WTC11 (cell line): ENCODE results near the gene IRF2. TPM values are rescaled to one million over a fixed set of nuclear protein-coding genes. Genes with fewer than 3 reads are reported as not detected.
A peak's percentile ranks its signal among the peaks of the same experiment; 100 is the strongest.
"Not testable (repeated sequence)": the region's sequence is repeated elsewhere in the genome, so short reads cannot be mapped to it uniquely, and the experiment has no call there.

ENCODE experiments used
- ATAC-seq: fragments of 200-7000 bp; cut with Tn5 transposase; 2 replicates; pipeline ENCODE4 v1.10.0; 2021; ENCODE audit warnings: mild to moderate bottlenecking, moderate library complexity
- CTCF ChIA-PET: fragments of 300-600 bp; sonication (Branson Sonifier 250); formaldehyde crosslinking; loops from one replicate; lab custom pipeline; 2021; ENCODE audit warnings: antibody characterized with exemption; lab: Charles Lee
- POLR2A ChIA-PET: fragments of 350-600 bp; sonication (Branson Sonifier 250); formaldehyde crosslinking; loops from one replicate; lab custom pipeline; 2021; ENCODE audit warnings: antibody characterized with exemption; lab: Charles Lee
- DNase-seq: peaks from one replicate; pipeline ENCODE4 v3.0.0; 2021; ENCODE audit warnings: low spot score
- H3K27ac Mint-ChIP-seq: 2 replicates; pipeline ENCODE4 v1.8.0; 2021; ENCODE audit warnings: mixed read lengths
- H3K27me3 Mint-ChIP-seq: 2 replicates; pipeline ENCODE4 v1.8.0; 2021; ENCODE audit warnings: low read depth, mild to moderate bottlenecking, moderate library complexity, mixed read lengths
- H3K36me3 Mint-ChIP-seq: 2 replicates; pipeline ENCODE4 v1.8.0; 2021; ENCODE audit warnings: mixed read lengths
- H3K4me1 Mint-ChIP-seq: 2 replicates; pipeline ENCODE4 v1.8.0; 2022; ENCODE audit warnings: mixed read lengths
- H3K4me3 Mint-ChIP-seq: 2 replicates; pipeline ENCODE4 v1.8.0; 2021; ENCODE audit warnings: mild to moderate bottlenecking, moderate library complexity, mixed read lengths
- H3K9me3 Mint-ChIP-seq: 2 replicates; pipeline ENCODE4 v1.8.0; 2021; ENCODE audit warnings: mixed read lengths
- ATF1 ChIP-seq: sonication (generic); formaldehyde crosslinking; IDR thresholded peaks from 2 replicates; pipeline ENCODE4 v1.8.1; 2023; ENCODE audit warnings: mild to moderate bottlenecking, moderate library complexity, missing genetic modification reagents
- CREM ChIP-seq: sonication (generic); formaldehyde crosslinking; IDR thresholded peaks from 2 replicates; pipeline ENCODE4 v1.8.1; 2022; ENCODE audit warnings: mild to moderate bottlenecking, missing genetic modification reagents, moderate library complexity
- ESRRA ChIP-seq: sonication (generic); formaldehyde crosslinking; IDR thresholded peaks from 2 replicates; pipeline ENCODE4 v1.8.1; 2022; ENCODE audit warnings: mild to moderate bottlenecking, missing genetic modification reagents, borderline replicate concordance
- HMGA2 ChIP-seq: fragments of 250-450 bp; sonication (Bioruptor Pico); IDR thresholded peaks from 2 replicates; pipeline ENCODE4 v1.4.0; 2021; ENCODE audit warnings: mild to moderate bottlenecking, moderate library complexity
- JAZF1 ChIP-seq: fragments of 250-450 bp; sonication (Bioruptor Pico); IDR thresholded peaks from 2 replicates; pipeline ENCODE4 v1.9.0; 2021; ENCODE audit warnings: moderate library complexity, mild to moderate bottlenecking, inconsistent platforms
- OVOL2 ChIP-seq: fragments of 250-450 bp; sonication (Bioruptor Pico); IDR thresholded peaks from 2 replicates; pipeline ENCODE4 v1.9.0; 2021; ENCODE audit warnings: mild to moderate bottlenecking, borderline replicate concordance
- SMAD3 ChIP-seq: sonication (generic); formaldehyde crosslinking; IDR thresholded peaks from 2 replicates; pipeline ENCODE4 v1.8.0; 2022; ENCODE audit warnings: missing genetic modification reagents, mild to moderate bottlenecking, borderline replicate concordance
- SMAD4 ChIP-seq: sonication (generic); formaldehyde crosslinking; IDR thresholded peaks from 2 replicates; pipeline ENCODE4 v1.8.0; 2022; ENCODE audit warnings: mild to moderate bottlenecking, missing genetic modification reagents
- ZNF232 ChIP-seq: sonication (generic); formaldehyde crosslinking; IDR thresholded peaks from 2 replicates; pipeline ENCODE4 v1.8.0; 2022; ENCODE audit warnings: mild to moderate bottlenecking, missing genetic modification reagents
- ZNF317 ChIP-seq: sonication (generic); formaldehyde crosslinking; IDR thresholded peaks from 2 replicates; pipeline ENCODE4 v1.8.1; 2023; ENCODE audit warnings: low read depth, mild to moderate bottlenecking, moderate library complexity, missing genetic modification reagents, borderline replicate concordance
- total RNA-seq: library from RNA; stranded (reverse); gene quantifications from 3 replicates; pipeline ENCODE4 v1.2.3, GENCODE V29; 2021
- TF ChIP-seq, protein P1 (sequence below): fragments of 250-450 bp; sonication (Bioruptor Pico); IDR thresholded peaks from 2 replicates; pipeline ENCODE4 v2.1.2; 2022; ENCODE audit warnings: mild to moderate bottlenecking, moderate library complexity
- TF ChIP-seq, protein P2 (sequence below): sonication (generic); formaldehyde crosslinking; IDR thresholded peaks from 2 replicates; pipeline ENCODE4 v1.8.0; 2022; ENCODE audit warnings: mild to moderate bottlenecking, missing genetic modification reagents
- TF ChIP-seq, protein P3 (sequence below): fragments of 250-450 bp; sonication (Bioruptor Pico); IDR thresholded peaks from 2 replicates; pipeline ENCODE4 v1.9.0; 2021; ENCODE audit warnings: mild to moderate bottlenecking, borderline replicate concordance
- TF ChIP-seq, protein P4 (sequence below): sonication (generic); formaldehyde crosslinking; IDR thresholded peaks from 2 replicates; pipeline ENCODE4 v1.8.1; 2023; ENCODE audit warnings: mild to moderate bottlenecking, missing genetic modification reagents, moderate library complexity
- TF ChIP-seq, protein P5 (sequence below): sonication (generic); formaldehyde crosslinking; IDR thresholded peaks from 2 replicates; pipeline ENCODE4 v1.8.1; 2023; ENCODE audit warnings: mild to moderate bottlenecking, missing genetic modification reagents

Gene IRF2
- total RNA-seq, 1 experiment from 2014 or later = 11.8 TPM

DNA sequence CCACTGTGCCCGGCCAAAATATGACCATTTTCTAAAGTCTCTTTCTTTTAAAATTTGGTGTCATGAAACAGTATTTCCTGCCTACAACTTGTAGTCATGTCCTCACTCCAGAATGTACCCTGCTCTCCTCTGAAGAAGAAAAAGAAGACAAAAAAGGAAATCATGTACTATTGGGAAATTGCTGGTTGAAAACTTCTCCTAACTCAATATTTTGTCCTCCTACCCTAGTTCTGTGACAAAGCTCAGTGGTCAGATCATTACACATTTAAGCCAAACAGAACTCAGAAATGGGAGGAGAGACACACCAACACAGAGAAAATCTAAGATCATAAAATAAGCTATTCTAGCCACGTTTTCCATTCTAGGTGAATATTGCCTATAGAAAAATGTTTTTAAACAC, 127.7 kb downstream of the IRF2 start:
- ChIA-PET POLR2A (interaction anchor here (0.5 to 1.2 kb wide), 4 partner anchors 10 to 128 kb away, joined by 6 to 9 read pairs (median 8); partner anchors contain the start of gene IRF2), CTCF (interaction anchor here (1.1 kb wide), 3 partner anchors 59 to 83 kb away, joined by 3 read pairs; no protein-coding TSS in a partner anchor)
- Mint-ChIP-seq H3K27me3 (peaks cover 3% of the 10 kb centered on the region; the same call in 1 of the 2 replicates), H3K4me1 (peaks cover 46% of the 10 kb centered on the region), H3K4me3 (no peak overlapping the region), H3K36me3 (0 out of 2 replicates have a peak, but pooled peaks cover 4% of the 10 kb centered on the region), H3K27ac (peak overlapping the region; percentile 99), H3K9me3 (peaks cover 11% of the 10 kb centered on the region)
- TF ChIP-seq ATF1 (no peak), OVOL2 (CRISPR knock-in tag) (no peak), HMGA2 (CRISPR knock-in tag) (no peak), JAZF1 (no peak), SMAD3 (CRISPR knock-in tag) (no peak), SMAD4 (CRISPR knock-in tag) (no peak), ESRRA (no peak), ZNF317 (CRISPR knock-in tag) (no peak), ZNF232 (CRISPR knock-in tag) (no peak), CREM (CRISPR knock-in tag) (no peak)
- TF ChIP-seq, protein P1, sequence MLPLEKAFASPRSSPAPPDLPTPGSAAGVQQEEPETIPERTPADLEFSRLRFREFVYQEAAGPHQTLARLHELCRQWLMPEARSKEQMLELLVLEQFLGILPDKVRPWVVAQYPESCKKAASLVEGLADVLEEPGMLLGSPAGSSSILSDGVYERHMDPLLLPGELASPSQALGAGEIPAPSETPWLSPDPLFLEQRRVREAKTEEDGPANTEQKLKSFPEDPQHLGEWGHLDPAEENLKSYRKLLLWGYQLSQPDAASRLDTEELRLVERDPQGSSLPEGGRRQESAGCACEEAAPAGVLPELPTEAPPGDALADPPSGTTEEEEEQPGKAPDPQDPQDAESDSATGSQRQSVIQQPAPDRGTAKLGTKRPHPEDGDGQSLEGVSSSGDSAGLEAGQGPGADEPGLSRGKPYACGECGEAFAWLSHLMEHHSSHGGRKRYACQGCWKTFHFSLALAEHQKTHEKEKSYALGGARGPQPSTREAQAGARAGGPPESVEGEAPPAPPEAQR (CRISPR knock-in tag) = no peak
- TF ChIP-seq, protein P2, sequence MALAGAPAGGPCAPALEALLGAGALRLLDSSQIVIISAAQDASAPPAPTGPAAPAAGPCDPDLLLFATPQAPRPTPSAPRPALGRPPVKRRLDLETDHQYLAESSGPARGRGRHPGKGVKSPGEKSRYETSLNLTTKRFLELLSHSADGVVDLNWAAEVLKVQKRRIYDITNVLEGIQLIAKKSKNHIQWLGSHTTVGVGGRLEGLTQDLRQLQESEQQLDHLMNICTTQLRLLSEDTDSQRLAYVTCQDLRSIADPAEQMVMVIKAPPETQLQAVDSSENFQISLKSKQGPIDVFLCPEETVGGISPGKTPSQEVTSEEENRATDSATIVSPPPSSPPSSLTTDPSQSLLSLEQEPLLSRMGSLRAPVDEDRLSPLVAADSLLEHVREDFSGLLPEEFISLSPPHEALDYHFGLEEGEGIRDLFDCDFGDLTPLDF (CRISPR knock-in tag) = no peak
- TF ChIP-seq, protein P3, sequence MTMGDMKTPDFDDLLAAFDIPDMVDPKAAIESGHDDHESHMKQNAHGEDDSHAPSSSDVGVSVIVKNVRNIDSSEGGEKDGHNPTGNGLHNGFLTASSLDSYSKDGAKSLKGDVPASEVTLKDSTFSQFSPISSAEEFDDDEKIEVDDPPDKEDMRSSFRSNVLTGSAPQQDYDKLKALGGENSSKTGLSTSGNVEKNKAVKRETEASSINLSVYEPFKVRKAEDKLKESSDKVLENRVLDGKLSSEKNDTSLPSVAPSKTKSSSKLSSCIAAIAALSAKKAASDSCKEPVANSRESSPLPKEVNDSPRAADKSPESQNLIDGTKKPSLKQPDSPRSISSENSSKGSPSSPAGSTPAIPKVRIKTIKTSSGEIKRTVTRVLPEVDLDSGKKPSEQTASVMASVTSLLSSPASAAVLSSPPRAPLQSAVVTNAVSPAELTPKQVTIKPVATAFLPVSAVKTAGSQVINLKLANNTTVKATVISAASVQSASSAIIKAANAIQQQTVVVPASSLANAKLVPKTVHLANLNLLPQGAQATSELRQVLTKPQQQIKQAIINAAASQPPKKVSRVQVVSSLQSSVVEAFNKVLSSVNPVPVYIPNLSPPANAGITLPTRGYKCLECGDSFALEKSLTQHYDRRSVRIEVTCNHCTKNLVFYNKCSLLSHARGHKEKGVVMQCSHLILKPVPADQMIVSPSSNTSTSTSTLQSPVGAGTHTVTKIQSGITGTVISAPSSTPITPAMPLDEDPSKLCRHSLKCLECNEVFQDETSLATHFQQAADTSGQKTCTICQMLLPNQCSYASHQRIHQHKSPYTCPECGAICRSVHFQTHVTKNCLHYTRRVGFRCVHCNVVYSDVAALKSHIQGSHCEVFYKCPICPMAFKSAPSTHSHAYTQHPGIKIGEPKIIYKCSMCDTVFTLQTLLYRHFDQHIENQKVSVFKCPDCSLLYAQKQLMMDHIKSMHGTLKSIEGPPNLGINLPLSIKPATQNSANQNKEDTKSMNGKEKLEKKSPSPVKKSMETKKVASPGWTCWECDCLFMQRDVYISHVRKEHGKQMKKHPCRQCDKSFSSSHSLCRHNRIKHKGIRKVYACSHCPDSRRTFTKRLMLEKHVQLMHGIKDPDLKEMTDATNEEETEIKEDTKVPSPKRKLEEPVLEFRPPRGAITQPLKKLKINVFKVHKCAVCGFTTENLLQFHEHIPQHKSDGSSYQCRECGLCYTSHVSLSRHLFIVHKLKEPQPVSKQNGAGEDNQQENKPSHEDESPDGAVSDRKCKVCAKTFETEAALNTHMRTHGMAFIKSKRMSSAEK = no peak
- TF ChIP-seq, protein P4, sequence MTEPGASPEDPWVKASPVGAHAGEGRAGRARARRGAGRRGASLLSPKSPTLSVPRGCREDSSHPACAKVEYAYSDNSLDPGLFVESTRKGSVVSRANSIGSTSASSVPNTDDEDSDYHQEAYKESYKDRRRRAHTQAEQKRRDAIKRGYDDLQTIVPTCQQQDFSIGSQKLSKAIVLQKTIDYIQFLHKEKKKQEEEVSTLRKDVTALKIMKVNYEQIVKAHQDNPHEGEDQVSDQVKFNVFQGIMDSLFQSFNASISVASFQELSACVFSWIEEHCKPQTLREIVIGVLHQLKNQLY (CRISPR knock-in tag) = no peak
- TF ChIP-seq, protein P5, sequence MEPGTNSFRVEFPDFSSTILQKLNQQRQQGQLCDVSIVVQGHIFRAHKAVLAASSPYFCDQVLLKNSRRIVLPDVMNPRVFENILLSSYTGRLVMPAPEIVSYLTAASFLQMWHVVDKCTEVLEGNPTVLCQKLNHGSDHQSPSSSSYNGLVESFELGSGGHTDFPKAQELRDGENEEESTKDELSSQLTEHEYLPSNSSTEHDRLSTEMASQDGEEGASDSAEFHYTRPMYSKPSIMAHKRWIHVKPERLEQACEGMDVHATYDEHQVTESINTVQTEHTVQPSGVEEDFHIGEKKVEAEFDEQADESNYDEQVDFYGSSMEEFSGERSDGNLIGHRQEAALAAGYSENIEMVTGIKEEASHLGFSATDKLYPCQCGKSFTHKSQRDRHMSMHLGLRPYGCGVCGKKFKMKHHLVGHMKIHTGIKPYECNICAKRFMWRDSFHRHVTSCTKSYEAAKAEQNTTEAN (CRISPR knock-in tag) = no peak
- DNase-seq = no peak
- no peak for ATAC-seq

DNA sequence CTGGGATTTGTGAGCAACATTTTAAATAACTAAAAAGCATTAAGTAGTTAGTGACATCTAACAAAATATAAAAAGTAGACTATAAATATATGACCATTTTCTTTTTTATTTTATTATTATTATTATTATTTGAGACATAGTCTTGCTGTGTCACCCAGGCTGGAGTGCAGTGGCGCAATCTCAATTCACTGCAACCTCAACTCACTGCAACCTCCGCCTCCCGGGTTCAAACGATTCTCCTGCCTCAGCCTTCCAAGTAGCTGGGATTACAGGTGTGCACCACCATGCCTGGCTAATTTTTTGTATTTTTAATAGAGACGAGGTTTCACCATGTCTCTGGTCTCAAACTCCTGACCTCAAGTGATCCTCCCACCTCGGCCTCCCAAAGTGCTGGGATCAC, 128.1 kb downstream of the IRF2 start:
- POLR2A ChIA-PET = not testable (repeated sequence)

More for the DNA sequence above, 128.1 kb downstream of the IRF2 start:
- Mint-ChIP-seq H3K4me1 (peaks cover 46% of the 10 kb centered on the region), H3K27ac (peak overlapping the region; percentile 99)
- DNase-seq, H3K9me3 Mint-ChIP-seq, H3K36me3 Mint-ChIP-seq, H3K4me3 Mint-ChIP-seq, CTCF ChIA-PET, H3K27me3 Mint-ChIP-seq, ATAC-seq: not testable (repeated sequence)
